Activated CD4-positive, alpha-beta T cell treated with anti-CD3 and anti-CD28 coated beads for 4 hours (primary cell): ENCODE results near the gene SND1.
"Not testable (repeated sequence)": the region's sequence is repeated elsewhere in the genome, so short reads cannot be mapped to it uniquely, and the experiment has no call there.

Source experiments
- DNase-seq, 2 donors: peaks; one replicate each; pipeline ENCODE4 v3.0.0-alpha.2; 2020

The SND1 gene

GRCh38 chr7:127653396-127653795, 1.4 kb downstream of the SND1 start:
- no peak for DNase-seq

GRCh38 chr7:127654404-127655394, 2.7 kb downstream of the SND1 start:
- DNase-seq, result no peak

- no peak for DNase-seq
These were observed 3.7 kb downstream of the SND1 start for GRCh38 chr7:127655720-127656119.

- no peak for DNase-seq
These were observed 5.5 kb downstream of the SND1 start for GRCh38 chr7:127657500-127657899.

- no peak for DNase-seq
These were observed 7.1 kb downstream of the SND1 start for GRCh38 chr7:127658970-127659630.

GRCh38 chr7:127665922-127666321, 13.9 kb downstream of the SND1 start:
- no peak for DNase-seq

- no peak for DNase-seq
These were observed 14.6 kb downstream of the SND1 start for GRCh38 chr7:127666602-127667001.

GRCh38 chr7:127667017-127667670, 15.2 kb downstream of the SND1 start:
- DNase-seq, result no peak

- DNase-seq, result no peak
These were observed 16.0 kb downstream of the SND1 start for GRCh38 chr7:127667759-127668530.

GRCh38 chr7:127671341-127671740, 19.3 kb downstream of the SND1 start:
- no peak for DNase-seq

- DNase-seq, result no peak
These were observed 21.9 kb downstream of the SND1 start for GRCh38 chr7:127673902-127674301.

GRCh38 chr7:127674361-127674760, 22.4 kb downstream of the SND1 start:
- no peak for DNase-seq

- not testable (repeated sequence) for DNase-seq
These were observed 22.9 kb downstream of the SND1 start for GRCh38 chr7:127674923-127675322.

GRCh38 chr7:127675721-127676120, 23.7 kb downstream of the SND1 start:
- no peak for DNase-seq

GRCh38 chr7:127677433-127678230, 25.6 kb downstream of the SND1 start:
- no peak for DNase-seq

GRCh38 chr7:127678337-127678736, 26.3 kb downstream of the SND1 start:
- no peak for DNase-seq

- DNase-seq, result no peak
These were observed 27.0 kb downstream of the SND1 start for GRCh38 chr7:127678947-127679346.

GRCh38 chr7:127680983-127681382, 29.0 kb downstream of the SND1 start:
- DNase-seq, result no peak

GRCh38 chr7:127682140-127682539, 30.1 kb downstream of the SND1 start:
- DNase-seq, result no peak

- no peak for DNase-seq
These were observed 32.0 kb downstream of the SND1 start for GRCh38 chr7:127683776-127684681.
